Cerebellar nuclear complex (tissue), 1 donor: ENCODE results near the gene USPL1.
A peak's percentile ranks its signal among the peaks of the same experiment; 100 is the strongest.
"Not testable (repeated sequence)": the region's sequence is repeated elsewhere in the genome, so short reads cannot be mapped to it uniquely, and the experiment has no call there.

Experiments used
- DNase-seq, 2 experiments: peaks; one replicate each; lab custom pipeline; 2025; lab: John Stamatoyannopoulos, UW

Gene USPL1

GRCh38 chr13:30615866-30616541, 1.7 kb upstream of the USPL1 start:
- no peak for DNase-seq

GRCh38 chr13:30616927-30617314, 799 bp upstream of the USPL1 start:
- peak in 1 of 2 experiments; percentile 76 for DNase-seq

- DNase-seq: no peak
Observed at GRCh38 chr13:30618186-30618929, 638 bp downstream of the USPL1 start.

GRCh38 chr13:30618930-30619279, 1.2 kb downstream of the USPL1 start:
- DNase-seq: no peak

GRCh38 chr13:30619731-30620130, 2.0 kb downstream of the USPL1 start:
- no peak for DNase-seq

GRCh38 chr13:30620941-30621340, 3.2 kb downstream of the USPL1 start:
- no peak for DNase-seq

GRCh38 chr13:30622551-30622950, 4.8 kb downstream of the USPL1 start:
- DNase-seq: no peak

GRCh38 chr13:30623392-30623791, 5.7 kb downstream of the USPL1 start:
- DNase-seq: no peak

- DNase-seq: no peak
Observed at GRCh38 chr13:30624630-30625029, 6.9 kb downstream of the USPL1 start.

GRCh38 chr13:30629527-30629926, 11.8 kb downstream of the USPL1 start:
- no peak for DNase-seq

GRCh38 chr13:30633861-30634260, 16.1 kb downstream of the USPL1 start:
- DNase-seq: no peak

- no peak for DNase-seq
Observed at GRCh38 chr13:30634838-30635237, 17.1 kb downstream of the USPL1 start.

GRCh38 chr13:30638301-30638700, 20.6 kb downstream of the USPL1 start:
- DNase-seq: no peak

- DNase-seq: no peak
Observed at GRCh38 chr13:30639671-30640070, 22.0 kb downstream of the USPL1 start.

- not testable (repeated sequence) for DNase-seq
Observed at GRCh38 chr13:30641173-30641572, 23.5 kb downstream of the USPL1 start.

GRCh38 chr13:30645629-30646028, 27.9 kb downstream of the USPL1 start:
- DNase-seq: no peak

- DNase-seq: no peak
Observed at GRCh38 chr13:30647420-30647819, 29.7 kb downstream of the USPL1 start.

GRCh38 chr13:30647824-30648521, 30.3 kb downstream of the USPL1 start:
- DNase-seq: no peak

- DNase-seq: no peak
Observed at GRCh38 chr13:30648522-30649012, 30.8 kb downstream of the USPL1 start.

- DNase-seq: not testable (repeated sequence)
Observed at GRCh38 chr13:30651648-30652047, 33.9 kb downstream of the USPL1 start.

- DNase-seq: no peak
Observed at GRCh38 chr13:30652746-30653386, 35.1 kb downstream of the USPL1 start.

- DNase-seq: no peak
Observed at GRCh38 chr13:30654430-30654829, 36.7 kb downstream of the USPL1 start.
